Medulla oblongata (tissue), 1 donor: ENCODE measurements around the gene ATXN2.
A peak's percentile ranks its signal among the peaks of the same experiment; 100 is the strongest.
"Not testable (repeated sequence)": the region's sequence is repeated elsewhere in the genome, so short reads cannot be mapped to it uniquely, and the experiment has no call there.

Source experiments
- DNase-seq: peaks from one replicate; pipeline ENCODE4 v3.0.0-alpha.2; 2015; ENCODE audit errors: extremely low spot score

The ATXN2 gene, protein sequence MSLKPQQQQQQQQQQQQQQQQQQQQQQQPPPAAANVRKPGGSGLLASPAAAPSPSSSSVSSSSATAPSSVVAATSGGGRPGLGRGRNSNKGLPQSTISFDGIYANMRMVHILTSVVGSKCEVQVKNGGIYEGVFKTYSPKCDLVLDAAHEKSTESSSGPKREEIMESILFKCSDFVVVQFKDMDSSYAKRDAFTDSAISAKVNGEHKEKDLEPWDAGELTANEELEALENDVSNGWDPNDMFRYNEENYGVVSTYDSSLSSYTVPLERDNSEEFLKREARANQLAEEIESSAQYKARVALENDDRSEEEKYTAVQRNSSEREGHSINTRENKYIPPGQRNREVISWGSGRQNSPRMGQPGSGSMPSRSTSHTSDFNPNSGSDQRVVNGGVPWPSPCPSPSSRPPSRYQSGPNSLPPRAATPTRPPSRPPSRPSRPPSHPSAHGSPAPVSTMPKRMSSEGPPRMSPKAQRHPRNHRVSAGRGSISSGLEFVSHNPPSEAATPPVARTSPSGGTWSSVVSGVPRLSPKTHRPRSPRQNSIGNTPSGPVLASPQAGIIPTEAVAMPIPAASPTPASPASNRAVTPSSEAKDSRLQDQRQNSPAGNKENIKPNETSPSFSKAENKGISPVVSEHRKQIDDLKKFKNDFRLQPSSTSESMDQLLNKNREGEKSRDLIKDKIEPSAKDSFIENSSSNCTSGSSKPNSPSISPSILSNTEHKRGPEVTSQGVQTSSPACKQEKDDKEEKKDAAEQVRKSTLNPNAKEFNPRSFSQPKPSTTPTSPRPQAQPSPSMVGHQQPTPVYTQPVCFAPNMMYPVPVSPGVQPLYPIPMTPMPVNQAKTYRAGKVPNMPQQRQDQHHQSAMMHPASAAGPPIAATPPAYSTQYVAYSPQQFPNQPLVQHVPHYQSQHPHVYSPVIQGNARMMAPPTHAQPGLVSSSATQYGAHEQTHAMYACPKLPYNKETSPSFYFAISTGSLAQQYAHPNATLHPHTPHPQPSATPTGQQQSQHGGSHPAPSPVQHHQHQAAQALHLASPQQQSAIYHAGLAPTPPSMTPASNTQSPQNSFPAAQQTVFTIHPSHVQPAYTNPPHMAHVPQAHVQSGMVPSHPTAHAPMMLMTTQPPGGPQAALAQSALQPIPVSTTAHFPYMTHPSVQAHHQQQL

DNA sequence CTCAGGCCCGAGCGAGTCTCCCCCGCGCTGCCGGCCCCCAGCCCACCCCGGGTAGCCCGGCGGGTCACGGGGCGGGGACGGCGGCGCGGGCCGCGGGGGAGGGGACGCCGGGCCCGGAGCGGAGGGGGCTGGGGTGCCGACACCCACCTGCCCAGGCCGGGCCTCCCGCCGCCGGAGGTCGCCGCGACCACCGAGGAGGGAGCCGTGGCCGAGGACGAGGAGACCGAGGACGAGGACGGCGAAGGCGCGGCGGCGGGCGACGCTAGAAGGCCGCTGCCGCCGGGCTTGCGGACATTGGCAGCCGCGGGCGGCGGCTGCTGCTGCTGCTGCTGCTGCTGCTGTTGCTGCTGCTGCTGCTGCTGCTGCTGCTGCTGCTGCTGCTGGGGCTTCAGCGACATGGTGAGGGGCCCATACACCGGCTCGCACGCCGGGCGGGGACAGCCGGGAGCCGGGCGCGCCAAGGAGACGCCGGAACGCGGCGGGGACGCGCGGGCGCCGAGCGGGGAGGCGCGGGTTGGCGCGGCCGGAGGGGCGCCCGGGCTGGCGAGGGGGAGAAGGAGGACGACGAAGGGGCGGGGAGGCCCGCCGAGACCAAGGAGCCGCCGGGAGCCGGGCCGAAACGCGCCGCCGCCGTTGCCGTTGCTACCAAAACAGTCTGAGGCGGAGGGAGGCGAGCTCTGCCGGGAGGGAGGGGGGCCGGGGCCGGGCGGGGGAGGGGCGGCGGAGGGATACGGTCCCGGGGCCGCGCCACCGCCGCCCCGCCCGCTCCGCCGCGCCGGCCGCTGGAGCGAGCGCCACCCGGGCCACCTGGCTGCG, at the start of gene ATXN2:
Gene ATXN2 (minus strand): TSS at position 679 of the 816 bp plus-strand sequence. CDS start 281 bp downstream, at position 398.
- peak; percentile 27 for DNase-seq

GRCh38 chr12:111645433-111645832, 46.3 kb upstream of the ATXN2 start:
- no peak for DNase-seq

DNA sequence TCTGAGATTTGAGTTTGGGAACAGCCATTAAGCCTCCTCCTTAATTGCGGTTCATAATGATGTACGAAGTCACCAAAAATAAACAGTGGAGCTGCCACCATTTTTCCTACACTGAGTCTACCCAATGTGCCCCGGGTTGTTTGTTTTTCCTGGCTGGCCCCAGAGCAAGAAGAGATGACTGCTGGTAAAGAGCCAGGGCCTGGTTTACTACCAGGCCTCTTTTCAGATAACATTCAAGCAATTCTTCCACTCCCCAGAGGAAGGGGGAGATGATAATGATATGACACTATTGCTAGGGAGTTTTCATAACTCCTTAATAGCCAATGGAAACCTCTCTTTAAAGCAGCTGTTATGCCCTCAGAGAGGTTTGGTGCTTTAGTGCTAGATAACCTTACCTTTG, 44.3 kb upstream of the ATXN2 start:
- no peak for DNase-seq

DNA sequence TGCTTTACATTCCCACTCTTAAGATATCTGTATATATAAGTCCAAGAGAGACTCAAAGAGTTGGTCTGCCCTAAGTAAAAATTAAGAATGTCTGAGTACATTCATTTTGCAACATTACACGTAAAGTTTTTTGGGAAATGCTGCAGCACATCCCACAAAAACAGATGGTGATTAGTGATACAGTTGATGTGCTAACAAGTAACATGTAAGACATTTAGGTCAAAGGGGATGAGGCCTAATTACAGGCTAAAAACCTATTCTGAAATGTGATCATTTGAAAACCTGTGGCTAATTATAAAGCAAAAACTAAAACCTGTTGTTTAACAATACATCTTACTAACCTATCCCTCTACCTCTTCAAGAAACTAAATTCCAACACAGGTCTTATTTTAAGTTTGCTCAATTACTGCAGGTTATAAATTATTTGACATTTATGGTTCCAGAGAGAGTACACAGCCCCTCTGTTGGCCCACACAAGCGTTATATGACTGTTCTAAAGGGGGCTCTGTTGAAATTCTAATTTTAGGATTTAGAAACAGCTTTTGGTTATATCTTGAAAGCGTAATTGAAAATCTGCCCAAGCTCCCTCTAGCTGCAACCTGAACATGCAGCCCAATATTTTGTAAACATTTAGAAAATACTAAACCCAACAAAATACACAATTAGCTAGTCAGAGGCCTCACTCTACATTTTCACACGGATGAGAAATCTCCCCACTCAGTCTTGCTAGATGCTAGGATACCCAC, 43.7 kb upstream of the ATXN2 start:
- no peak for DNase-seq

- DNase-seq, result no peak
Observed at GRCh38 chr12:111640506-111640905, 41.4 kb upstream of the ATXN2 start.

GRCh38 chr12:111638556-111638955, 39.4 kb upstream of the ATXN2 start:
- DNase-seq, result no peak

- peak; percentile 74 for DNase-seq
Observed at GRCh38 chr12:111636209-111636945, 37.3 kb upstream of the ATXN2 start.

DNA sequence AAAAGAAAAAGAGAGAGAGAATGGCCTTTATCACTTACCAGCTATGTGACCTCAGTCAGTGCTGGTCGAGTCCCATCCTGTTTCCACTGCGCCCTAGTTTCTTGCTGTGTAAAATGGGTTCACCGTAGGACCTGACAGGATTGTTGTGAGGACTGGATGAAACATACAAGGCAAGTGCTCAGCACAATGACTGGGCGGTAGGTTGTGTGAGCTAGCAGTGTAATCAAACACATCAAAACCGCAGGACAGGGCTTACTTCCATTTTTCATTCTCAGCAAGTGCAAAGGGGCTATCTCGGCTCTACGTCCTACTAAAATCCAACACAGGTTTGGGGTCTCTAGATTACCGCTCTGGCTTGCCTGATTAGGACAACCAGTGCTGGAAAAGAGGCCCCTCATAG, 36.4 kb upstream of the ATXN2 start:
- DNase-seq, result no peak

DNA sequence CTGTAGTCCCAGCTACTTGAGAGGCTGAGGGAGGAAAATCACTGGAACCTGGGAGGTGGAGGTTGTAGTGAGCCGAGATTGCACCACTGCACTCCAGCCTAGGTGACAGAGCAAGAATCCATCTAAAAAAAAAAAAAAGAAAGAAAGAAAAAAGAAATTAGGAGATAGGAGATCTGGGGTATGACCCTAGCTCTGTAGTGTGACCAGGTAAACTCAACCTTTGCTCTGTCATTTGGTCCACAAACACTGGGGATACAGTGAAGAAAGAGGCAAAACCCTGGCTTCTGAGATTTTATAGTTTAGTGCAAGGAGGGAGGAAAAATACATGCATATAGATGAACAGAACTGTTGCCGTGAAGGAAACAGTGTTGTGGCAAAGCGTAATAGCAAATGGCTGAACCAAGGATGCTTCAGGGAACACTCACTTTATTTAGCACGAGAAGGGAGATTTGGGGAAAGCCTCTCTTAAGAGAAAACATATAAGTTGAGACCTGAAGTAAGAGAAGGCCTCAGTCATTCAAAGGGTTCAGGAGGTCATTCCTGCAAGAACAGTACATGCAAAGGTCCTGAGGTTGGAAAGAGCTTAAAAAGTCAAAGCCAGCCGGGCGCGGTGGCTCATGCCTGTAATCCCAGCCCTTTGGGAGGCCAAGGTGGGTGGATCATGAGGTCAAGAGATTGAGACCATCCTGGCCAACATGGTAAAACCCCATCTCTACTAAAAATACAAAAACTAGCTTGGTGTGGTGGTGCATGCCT, 29.6 kb upstream of the ATXN2 start:
- no peak for DNase-seq

- DNase-seq, result no peak
Observed at GRCh38 chr12:111626230-111626629, 27.1 kb upstream of the ATXN2 start.

DNA sequence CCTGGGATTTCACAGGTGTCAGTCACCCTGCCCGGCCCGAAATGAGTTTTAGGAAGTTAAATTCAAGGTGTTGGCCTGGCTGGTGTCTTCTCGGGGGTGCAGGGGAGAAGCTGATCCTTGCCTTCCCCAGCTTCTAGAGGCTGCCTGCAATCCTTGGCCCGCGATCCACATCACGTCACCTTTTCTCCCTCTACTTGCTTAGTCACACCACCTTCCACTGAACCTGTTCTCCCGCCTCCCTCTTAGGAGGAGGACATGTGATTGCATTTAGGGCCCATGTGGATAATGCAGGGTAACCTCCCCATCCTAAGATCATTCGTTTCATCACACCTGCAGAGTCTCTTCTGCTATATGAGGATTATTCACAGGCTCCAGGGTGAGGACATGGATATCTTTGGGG, 25.4 kb upstream of the ATXN2 start:
- no peak for DNase-seq

GRCh38 chr12:111617841-111618240, 18.7 kb upstream of the ATXN2 start:
- not testable (repeated sequence) for DNase-seq

GRCh38 chr12:111616177-111616623, 17.1 kb upstream of the ATXN2 start:
- DNase-seq, result no peak

- no peak for DNase-seq
Observed at GRCh38 chr12:111607239-111607638, 8.1 kb upstream of the ATXN2 start.

DNA sequence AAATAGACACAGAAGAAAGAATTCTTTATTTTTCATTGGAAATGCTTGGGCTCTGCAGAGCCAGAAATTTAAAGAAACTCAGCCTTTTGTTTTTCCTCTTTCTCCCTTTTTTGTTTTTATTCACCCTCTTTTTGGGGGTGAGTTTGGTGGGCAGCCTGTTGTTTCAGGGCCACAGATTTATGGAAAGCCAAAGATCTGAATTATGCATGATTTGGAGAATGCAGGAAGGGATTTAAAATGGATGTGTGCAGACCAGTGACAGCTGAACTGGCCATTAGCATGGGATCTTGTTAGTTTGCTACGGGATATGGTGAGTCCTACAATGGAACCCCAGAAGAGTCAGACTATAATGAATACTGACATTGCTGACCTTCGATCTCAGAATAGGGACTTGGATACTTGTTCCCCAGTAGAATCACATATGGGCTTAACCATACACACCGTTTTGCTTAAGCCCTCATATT, 7.7 kb upstream of the ATXN2 start:
- DNase-seq, result peak; percentile 33

- DNase-seq, result peak; percentile 34
Observed at GRCh38 chr12:111605911-111606766, 7.0 kb upstream of the ATXN2 start.

GRCh38 chr12:111602857-111603256, 3.7 kb upstream of the ATXN2 start:
- DNase-seq, result not testable (repeated sequence)

DNA sequence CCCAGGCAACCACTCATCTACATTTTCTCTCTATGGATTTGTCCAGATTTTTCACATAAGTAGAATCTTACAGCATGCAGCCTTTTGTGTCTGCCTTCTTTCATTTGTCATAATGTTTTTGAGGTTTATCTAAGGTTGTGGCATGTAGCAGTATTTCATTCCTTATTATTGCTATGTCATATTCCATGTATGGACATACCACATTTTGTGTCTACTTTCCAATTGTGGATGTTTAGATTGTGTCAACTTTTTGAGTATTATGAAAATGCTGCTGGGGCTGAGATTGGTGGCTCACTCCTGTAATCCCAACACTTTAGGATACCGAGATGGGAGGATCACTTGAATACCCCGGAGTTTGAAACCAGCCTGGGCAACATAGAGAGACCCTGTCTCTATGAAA, 3.2 kb upstream of the ATXN2 start:
- DNase-seq, result no peak
